Stimulated activated CD4-positive, alpha-beta T cell treated with anti-CD3 and anti-CD28 coated beads, Interleukin-15, amount 100 ng/mL, for 48 hours (primary cell): ENCODE data around the gene OR4D9.
A peak's percentile ranks its signal among the peaks of the same experiment; 100 is the strongest.
"Not testable (repeated sequence)": the region's sequence is repeated elsewhere in the genome, so short reads cannot be mapped to it uniquely, and the experiment has no call there.

ENCODE experiments used
- DNase-seq, 2 donors: peaks; one replicate each; pipeline ENCODE4 v3.0.0-alpha.2; 2020; ENCODE audit warnings: low read depth in 2 of 2

Gene OR4D9

GRCh38 chr11:59510941-59511589, at the start of gene OR4D9:
OR4D9 (plus strand) TSS chr11:59511539; CDS start chr11:59514913, 3,374 bp downstream.
- no peak for DNase-seq

- no peak for DNase-seq
Observed at GRCh38 chr11:59463190-59463641, 48.1 kb upstream of the OR4D9 start.

GRCh38 chr11:59473015-59473414, 38.3 kb upstream of the OR4D9 start, which contains the start of gene OR4D10:
OR4D10 (plus strand) TSS chr11:59473315; CDS start chr11:59477430, 4,115 bp downstream.
- DNase-seq, result no peak

GRCh38 chr11:59475176-59475575, 36.2 kb upstream of the OR4D9 start:
- no peak for DNase-seq

GRCh38 chr11:59479906-59480305, 31.4 kb upstream of the OR4D9 start:
- no peak for DNase-seq

GRCh38 chr11:59480359-59480758, 31.0 kb upstream of the OR4D9 start:
- no peak for DNase-seq

GRCh38 chr11:59501931-59502330, 9.4 kb upstream of the OR4D9 start:
- no peak for DNase-seq

- no peak for DNase-seq
Observed at GRCh38 chr11:59503276-59503675, 8.1 kb upstream of the OR4D9 start, which contains the start of gene OR4D11. OR4D11 (plus strand) TSS chr11:59503576; CDS start chr11:59503576, 0 bp downstream.

- no peak for DNase-seq
Observed at GRCh38 chr11:59511675-59512074, 336 bp downstream of the OR4D9 start.

- not testable (repeated sequence) for DNase-seq
Observed at GRCh38 chr11:59520139-59520538, 8.8 kb downstream of the OR4D9 start.

- DNase-seq, result no peak
Observed at GRCh38 chr11:59520741-59521140, 9.4 kb downstream of the OR4D9 start.

- no peak for DNase-seq
Observed at GRCh38 chr11:59523541-59523940, 12.2 kb downstream of the OR4D9 start.

GRCh38 chr11:59528711-59529110, 17.4 kb downstream of the OR4D9 start:
- DNase-seq, result no peak

- no peak for DNase-seq
Observed at GRCh38 chr11:59532620-59533019, 21.3 kb downstream of the OR4D9 start.

- no peak for DNase-seq
Observed at GRCh38 chr11:59534676-59535075, 23.3 kb downstream of the OR4D9 start.

- DNase-seq, result no peak
Observed at GRCh38 chr11:59542142-59542810, 30.9 kb downstream of the OR4D9 start.

GRCh38 chr11:59543713-59544112, 32.4 kb downstream of the OR4D9 start:
- DNase-seq, result not testable (repeated sequence)

- DNase-seq, result no peak
Observed at GRCh38 chr11:59544869-59545178, 33.5 kb downstream of the OR4D9 start.

- no peak for DNase-seq
Observed at GRCh38 chr11:59545179-59546020, 34.1 kb downstream of the OR4D9 start.

- not testable (repeated sequence) for DNase-seq
Observed at GRCh38 chr11:59547605-59548308, 36.4 kb downstream of the OR4D9 start.

GRCh38 chr11:59548309-59548656, 36.9 kb downstream of the OR4D9 start:
- DNase-seq, result no peak

- peak; percentile 83 to 92 for DNase-seq
Observed at GRCh38 chr11:59550368-59550841, 39.1 kb downstream of the OR4D9 start.
